IMR-90 (cell line): ENCODE results near the gene RRP9. TPM values are rescaled to one million over a fixed set of nuclear protein-coding genes. Genes with fewer than 3 reads are reported as not detected.

Experiments used
- ATAC-seq: fragments of 200-7000 bp; cut with Tn5 transposase; 2 replicates; pipeline ENCODE4 v1.9.1; 2020; ENCODE audit warnings: low read depth, mild to moderate bottlenecking, moderate library complexity
- BruUV-seq: library from RNA; stranded (reverse); fragments of 400-500 nt; replicated peaks from 2 replicates; lab custom pipeline; 2021; lab: Mats Ljungman, UMichigan
- CTCF ChIA-PET: fragments of 300-600 bp; formaldehyde crosslinking; extraction: SDS; loops from one replicate; lab custom pipeline; 2021; ENCODE audit warnings: antibody characterized with exemption; lab: Yijun Ruan, JAX
- POLR2A ChIA-PET: fragments of 300-600 bp; sonication (Branson Sonifier 250); formaldehyde crosslinking; loops from one replicate; lab custom pipeline; 2022; ENCODE audit warnings: antibody characterized with exemption; ENCODE audit not compliant: unreplicated experiment; lab: Charles Lee
- DNase-seq: peaks from one replicate; pipeline ENCODE4 v3.0.0; 2013
- H2AFZ ChIP-seq: replicated peaks from 2 replicates; pipeline ENCODE3; 2013; ENCODE audit warnings: low read length, mild to moderate bottlenecking; ENCODE audit not compliant: poor library complexity
- H2AK5ac ChIP-seq: 2 replicates; pipeline ENCODE4 v1.6.1; 2013; ENCODE audit warnings: low read depth, low read length, inconsistent platforms
- H2AK9ac ChIP-seq: replicated peaks from 2 replicates; pipeline ENCODE3; 2013; ENCODE audit warnings: mild to moderate bottlenecking, low read depth, low read length, moderate library complexity; ENCODE audit not compliant: poor library complexity
- H2BK120ac ChIP-seq: 2 replicates; pipeline ENCODE4 v1.6.1; 2013; ENCODE audit warnings: low read depth, low read length, inconsistent platforms
- H2BK15ac ChIP-seq: 3 replicates; pipeline ENCODE4 v1.6.1; 2013; ENCODE audit warnings: low read depth, low read length, inconsistent platforms
- H2BK20ac ChIP-seq: 2 replicates; pipeline ENCODE4 v1.6.1; 2013; ENCODE audit warnings: low read depth, mild to moderate bottlenecking, inconsistent platforms, low read length, moderate library complexity
- H2BK5ac ChIP-seq: 2 replicates; pipeline ENCODE4 v1.6.1; 2013; ENCODE audit warnings: mild to moderate bottlenecking, low read depth, low read length, inconsistent platforms; ENCODE audit not compliant: poor library complexity, severe bottlenecking
- H3K14ac ChIP-seq: replicated peaks from 2 replicates; pipeline ENCODE4 v1.6.1; 2013; ENCODE audit warnings: low read depth, low read length, inconsistent platforms
- H3K18ac ChIP-seq: 2 replicates; pipeline ENCODE4 v1.6.1; 2013; ENCODE audit warnings: low read depth, low read length, control low read depth
- H3K23ac ChIP-seq: 2 replicates; pipeline ENCODE4 v1.6.1; 2013; ENCODE audit warnings: low read depth, low read length, inconsistent platforms
- H3K27ac ChIP-seq: 2 replicates; pipeline ENCODE4 v1.5.1; 2013; ENCODE audit warnings: mild to moderate bottlenecking, control low read depth, low read length; ENCODE audit not compliant: insufficient read depth
- H3K27me3 ChIP-seq: 2 replicates; pipeline ENCODE4 v1.6.1; 2013; ENCODE audit warnings: low read length; ENCODE audit not compliant: control insufficient read depth, insufficient read depth
- H3K36me3 ChIP-seq: 2 replicates; pipeline ENCODE4 v1.6.1; 2013; ENCODE audit warnings: low read length, mixed read lengths; ENCODE audit not compliant: control insufficient read depth, insufficient read depth
- H3K4ac ChIP-seq: 2 replicates; pipeline ENCODE4 v1.6.1; 2013; ENCODE audit warnings: low read depth, low read length, inconsistent platforms
- H3K4me1 ChIP-seq: 2 replicates; pipeline ENCODE4 v1.6.1; 2013; ENCODE audit warnings: low read length, mixed read lengths; ENCODE audit not compliant: control insufficient read depth, insufficient read depth
- H3K4me2 ChIP-seq: 2 replicates; pipeline ENCODE4 v1.6.1; 2013; ENCODE audit warnings: low read depth, mild to moderate bottlenecking, control low read depth, low read length, moderate library complexity
- H3K4me3 ChIP-seq: 2 replicates; pipeline ENCODE4 v1.5.1; 2013; ENCODE audit warnings: low read depth, mild to moderate bottlenecking, control low read depth, low read length, moderate library complexity; ENCODE audit not compliant: insufficient read depth
- H3K56ac ChIP-seq: 2 replicates; pipeline ENCODE4 v1.6.1; 2013; ENCODE audit warnings: low read length, inconsistent platforms; ENCODE audit not compliant: insufficient read depth; ENCODE audit errors: extremely low read depth
- H3K79me1 ChIP-seq, 2 experiments: 2 replicates each; pipeline ENCODE4 v1.6.1; 2013; ENCODE audit warnings: low read length in 2 of 2, inconsistent platforms in 1 of 2, low read depth in 1 of 2
- H3K9ac ChIP-seq: 2 replicates; pipeline ENCODE4 v1.6.1; 2013; ENCODE audit warnings: low read depth, low read length, control low read depth
- H3K9me1 ChIP-seq: 2 replicates; pipeline ENCODE4 v1.6.1; 2013; ENCODE audit warnings: low read length, inconsistent platforms; ENCODE audit not compliant: insufficient read depth
- H3K9me3 ChIP-seq: 2 replicates; pipeline ENCODE4 v1.6.1; 2013; ENCODE audit warnings: low read length; ENCODE audit not compliant: control insufficient read depth, insufficient read depth
- H4K20me1 ChIP-seq: 2 replicates; pipeline ENCODE4 v1.6.1; 2013; ENCODE audit warnings: low read length, inconsistent platforms; ENCODE audit not compliant: insufficient read depth
- H4K5ac ChIP-seq: 2 replicates; pipeline ENCODE4 v1.6.1; 2013; ENCODE audit warnings: mild to moderate bottlenecking, low read depth, low read length, control low read depth
- H4K8ac ChIP-seq, 2 experiments: 2 replicates each; pipeline ENCODE4 v1.6.1; 2013; ENCODE audit warnings: low read depth in 2 of 2, low read length in 2 of 2, control low read depth in 1 of 2, inconsistent platforms in 1 of 2
- H4K91ac ChIP-seq: 2 replicates; pipeline ENCODE4 v1.6.1; 2013; ENCODE audit warnings: low read depth, low read length, inconsistent platforms; ENCODE audit not compliant: insufficient read depth
- BHLHE40 ChIP-seq: fragments of 150-350 bp; IDR thresholded peaks from 2 replicates; pipeline ENCODE4 v1.6.1; 2016; ENCODE audit warnings: mild to moderate bottlenecking, low read depth, low read length
- CEBPB ChIP-seq: IDR thresholded peaks from 2 replicates; pipeline ENCODE4 v1.6.1; 2012; ENCODE audit warnings: low read depth, low read length, improper control_type of control experiment
- CHD1 ChIP-seq: IDR thresholded peaks from 2 replicates; pipeline ENCODE4 v1.6.1; 2012; ENCODE audit warnings: low read depth, low read length, improper control_type of control experiment
- CTCF ChIP-seq: conservative IDR thresholded peaks from 2 replicates; pipeline ENCODE4 v1.5.1; 2012; ENCODE audit warnings: mild to moderate bottlenecking, low read depth, low read length, improper control_type of control experiment
- FOS ChIP-seq: fragments of 150-350 bp; IDR thresholded peaks from 2 replicates; pipeline ENCODE4 v1.6.1; 2016; ENCODE audit warnings: low read depth, low read length
- MAFK ChIP-seq: IDR thresholded peaks from 2 replicates; pipeline ENCODE4 v1.6.1; 2012; ENCODE audit warnings: low read depth, low read length, improper control_type of control experiment
- MAZ ChIP-seq: IDR thresholded peaks from 2 replicates; pipeline ENCODE4 v1.6.1; 2012; ENCODE audit warnings: low read depth, mild to moderate bottlenecking, low read length, improper control_type of control experiment, moderate library complexity, borderline replicate concordance
- MXI1 ChIP-seq: IDR thresholded peaks from 2 replicates; pipeline ENCODE4 v1.6.1; 2012; ENCODE audit warnings: low read depth, mild to moderate bottlenecking, low read length, moderate library complexity, borderline replicate concordance
- NFE2L2 ChIP-seq: fragments of 150-350 bp; IDR thresholded peaks from 2 replicates; pipeline ENCODE4 v1.6.1; 2016; ENCODE audit warnings: low read depth, mild to moderate bottlenecking, low read length
- POLR2A ChIP-seq: IDR thresholded peaks from 2 replicates; pipeline ENCODE4 v1.6.1; 2012; ENCODE audit warnings: mild to moderate bottlenecking, low read depth, low read length
- RAD21 ChIP-seq: IDR thresholded peaks from 2 replicates; pipeline ENCODE4 v1.6.1; 2012; ENCODE audit warnings: low read length, improper control_type of control experiment
- RCOR1 ChIP-seq: IDR thresholded peaks from 2 replicates; pipeline ENCODE4 v1.6.1; 2012; ENCODE audit warnings: mild to moderate bottlenecking, low read length, improper control_type of control experiment; ENCODE audit not compliant: insufficient replicate concordance
- RFX5 ChIP-seq: IDR thresholded peaks from 2 replicates; pipeline ENCODE4 v1.8.0; 2012; ENCODE audit warnings: low read depth, mild to moderate bottlenecking, low read length, moderate library complexity
- SMC3 ChIP-seq: fragments of 150-350 bp; IDR thresholded peaks from 2 replicates; pipeline ENCODE4 v1.6.1; 2016; ENCODE audit warnings: low read depth, mild to moderate bottlenecking, antibody characterized with exemption, low read length, moderate library complexity
- WGBS, 2 experiments: methylation state at CpG; one replicate each; pipeline versions ENCODE4 v1.1.5 to v1.1.7; 2013; ENCODE audit warnings: missing lambda C conversion rate in 2 of 2; ENCODE audit not compliant: insufficient read length in 1 of 2; ENCODE audit errors: extremely low coverage in 2 of 2; 5-methylcytosine and 5-hydroxymethylcytosine counted together
- dilution Hi-C: fragments of 300-500 bp; cut with HindIII; formaldehyde crosslinking; loops from one replicate; pipeline ENCODE4 v1.14.3; 2018; ENCODE audit warnings: low sequenced_read_pairs; ENCODE audit not compliant: unreplicated experiment
- in situ Hi-C: fragments of 300-500 bp; cut with MboI; formaldehyde crosslinking; loops from 3 replicates; pipeline ENCODE4 v1.14.3; 2019; ENCODE audit warnings: low sequenced_read_pairs, inconsistent platforms, mixed read lengths
- intact Hi-C: fragments of 100-400 bp; cut with micrococcal nuclease; formaldehyde crosslinking; loops from 2 replicates; pipeline ENCODE4 v1.10.0; 2022
- polyA plus RNA-seq, 3 experiments: library from polyadenylated mRNA; depleted of rRNA; stranded (reverse); fragments of >200 nt; gene quantifications; 2 replicates each; pipeline ENCODE4 v1.2.3, GENCODE V29; 2012; ENCODE audit warnings: low replicate concordance in 1 of 3
- total RNA-seq: library from RNA; depleted of rRNA; stranded (reverse); fragments of >200 nt; gene quantifications from 2 replicates; pipeline ENCODE4 v1.2.3, GENCODE V29; 2012
- TF ChIP-seq, protein P1 (sequence below): fragments of 150-350 bp; IDR thresholded peaks from 2 replicates; pipeline ENCODE4 v1.6.1; 2016; ENCODE audit warnings: low read depth, mild to moderate bottlenecking, low read length, moderate library complexity, borderline replicate concordance
- TF ChIP-seq, protein P2 (sequence below): fragments of 150-350 bp; IDR thresholded peaks from 2 replicates; pipeline ENCODE4 v1.6.1; 2017; ENCODE audit warnings: mild to moderate bottlenecking, antibody characterized with exemption, low read length, low read depth

RRP9 gene
- total and polyA plus RNA-seq, 2 of the 4 experiments (the other 2 are of a cell fraction) = 30.9 to 39.8 TPM

GRCh38 chr3:51931756-51932155 is 9.9 kb downstream of the RRP9 start:
- no peak for ATAC-seq
- Histone ChIP-seq H2BK120ac (no peak overlapping the region), H2BK5ac (no peak overlapping the region), H4K5ac (no peak overlapping the region), H3K4me1 (no peaks in the 10 kb centered on the region), H3K4me2 (no peak overlapping the region), H3K79me1 (no peaks in the 10 kb centered on the region; a peak in 1 of 4 replicates), H4K8ac (no peak overlapping the region), H3K18ac (no peak overlapping the region), H3K9ac (no peak overlapping the region), H2AK9ac (no peak overlapping the region), H3K4me3 (no peak overlapping the region), H3K9me1 (no peaks in the 10 kb centered on the region), H2AFZ (no peak overlapping the region), H3K56ac (no peak overlapping the region), H3K36me3 (peaks cover 45% of the 10 kb centered on the region), H3K9me3 (no peaks in the 10 kb centered on the region), H3K14ac (no peak overlapping the region), H2BK15ac (no peak overlapping the region), H2AK5ac (no peak overlapping the region), H3K23ac (no peak overlapping the region), H3K4ac (no peak overlapping the region), H3K27ac (no peak overlapping the region), H3K27me3 (no peaks in the 10 kb centered on the region), H4K20me1 (no peaks in the 10 kb centered on the region), H2BK20ac (no peak overlapping the region), H4K91ac (no peak overlapping the region)
- POLR2A ChIA-PET = no interaction called here
- dilution Hi-C loops (no loop called here), in situ Hi-C loops (loop anchor here (25.0 kb wide), 1 partner anchor 544 kb away; the partner anchor contains the start of genes MANF and RBM15B), intact Hi-C loops (no loop called here)
- TF ChIP-seq MAFK (no peak), MXI1 (no peak), RAD21 (no peak), MAZ (no peak), NFE2L2 (no peak), SMC3 (no peak), RCOR1 (no peak), CTCF (no peak), FOS (no peak), CEBPB (no peak), POLR2A (no peak), BHLHE40 (no peak), RFX5 (no peak), CHD1 (no peak)
- TF ChIP-seq, protein P1, sequence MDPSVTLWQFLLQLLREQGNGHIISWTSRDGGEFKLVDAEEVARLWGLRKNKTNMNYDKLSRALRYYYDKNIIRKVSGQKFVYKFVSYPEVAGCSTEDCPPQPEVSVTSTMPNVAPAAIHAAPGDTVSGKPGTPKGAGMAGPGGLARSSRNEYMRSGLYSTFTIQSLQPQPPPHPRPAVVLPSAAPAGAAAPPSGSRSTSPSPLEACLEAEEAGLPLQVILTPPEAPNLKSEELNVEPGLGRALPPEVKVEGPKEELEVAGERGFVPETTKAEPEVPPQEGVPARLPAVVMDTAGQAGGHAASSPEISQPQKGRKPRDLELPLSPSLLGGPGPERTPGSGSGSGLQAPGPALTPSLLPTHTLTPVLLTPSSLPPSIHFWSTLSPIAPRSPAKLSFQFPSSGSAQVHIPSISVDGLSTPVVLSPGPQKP = no peak
- TF ChIP-seq, protein P2, sequence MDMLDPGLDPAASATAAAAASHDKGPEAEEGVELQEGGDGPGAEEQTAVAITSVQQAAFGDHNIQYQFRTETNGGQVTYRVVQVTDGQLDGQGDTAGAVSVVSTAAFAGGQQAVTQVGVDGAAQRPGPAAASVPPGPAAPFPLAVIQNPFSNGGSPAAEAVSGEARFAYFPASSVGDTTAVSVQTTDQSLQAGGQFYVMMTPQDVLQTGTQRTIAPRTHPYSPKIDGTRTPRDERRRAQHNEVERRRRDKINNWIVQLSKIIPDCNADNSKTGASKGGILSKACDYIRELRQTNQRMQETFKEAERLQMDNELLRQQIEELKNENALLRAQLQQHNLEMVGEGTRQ = no peak
- CTCF ChIA-PET = no interaction called here
- no peak for DNase-seq
- BruUV-seq = no TSS peak
- 95% methylated on average over 3 of the region's 6 CpGs; no CpG with 5 or more reads in 1 of the 2 experiments for WGBS, 2 experiments
